T-helper 2 cell (primary cell): ENCODE measurements around the gene BPIFA3.

Experiments
- DNase-seq, 5 experiments: peaks; one replicate each; pipeline versions ENCODE4 v3.0.0 to v3.0.0-alpha.2; 2012 to 2022

BPIFA3 gene

GRCh38 chr20:33263784-33264183 is 46.6 kb downstream of the BPIFA3 start:
- DNase-seq: no peak

- no peak for DNase-seq
Observed at GRCh38 chr20:33267701-33268100, 50.5 kb downstream of the BPIFA3 start.

GRCh38 chr20:33272155-33272873 is 55.2 kb downstream of the BPIFA3 start:
- DNase-seq: no peak

GRCh38 chr20:33273117-33273851 is 56.1 kb downstream of the BPIFA3 start:
- peak in 1 of 5 experiments; percentile 57 for DNase-seq

GRCh38 chr20:33275215-33275614 is 58.1 kb downstream of the BPIFA3 start:
- no peak for DNase-seq

- no peak for DNase-seq
Observed at GRCh38 chr20:33275871-33276270, 58.7 kb downstream of the BPIFA3 start.

- DNase-seq: no peak
Observed at GRCh38 chr20:33276303-33277113, 59.4 kb downstream of the BPIFA3 start.
